Activated CD4-positive, alpha-beta T cell treated with anti-CD3 and anti-CD28 coated beads, Interleukin-2, amount 10 ng/mL, durations not matched to agents 7 days and 5 days (primary cell): Measurements from ENCODE around the gene MAN2A2. TPM values are rescaled to one million over a fixed set of nuclear protein-coding genes. Genes with fewer than 3 reads are reported as not detected.

Experiments
- CTCF ChIA-PET: fragments of 350-600 bp; sonication (Branson Sonifier 250); formaldehyde crosslinking; loops from one replicate; lab custom pipeline; 2021; ENCODE audit warnings: antibody characterized with exemption; lab: Charles Lee
- POLR2A ChIA-PET: fragments of 350-600 bp; sonication (Branson Sonifier 250); formaldehyde crosslinking; loops from one replicate; lab custom pipeline; 2021; ENCODE audit warnings: antibody characterized with exemption; lab: Charles Lee
- DNase-seq: peaks from one replicate; pipeline ENCODE4 v3.0.0-alpha.2; 2020
- H3K27ac Mint-ChIP-seq: one replicate; pipeline ENCODE4 v1.8.0; 2021; ENCODE audit warnings: mild to moderate bottlenecking, moderate library complexity, mixed read lengths
- H3K27me3 Mint-ChIP-seq: one replicate; pipeline ENCODE4 v1.8.0; 2021; ENCODE audit warnings: mixed read lengths
- H3K36me3 Mint-ChIP-seq: one replicate; pipeline ENCODE4 v1.8.0; 2021; ENCODE audit warnings: low read depth, mixed read lengths
- H3K4me1 Mint-ChIP-seq: one replicate; pipeline ENCODE4 v1.8.0; 2021; ENCODE audit warnings: mixed read lengths
- H3K4me3 Mint-ChIP-seq: one replicate; pipeline ENCODE4 v1.8.0; 2021; ENCODE audit warnings: mild to moderate bottlenecking, moderate library complexity, mixed read lengths
- H3K9me3 Mint-ChIP-seq: one replicate; pipeline ENCODE4 v1.8.0; 2021; ENCODE audit warnings: mixed read lengths
- total RNA-seq, 2 experiments: library from RNA; stranded (reverse); gene quantifications; one replicate each; pipeline ENCODE4 v1.2.3, GENCODE V29; 2021

Gene MAN2A2
- total RNA-seq, 2 experiments from 2014 or later: 77.4 to 97.4 TPM

GRCh38 chr15:90934256-90934948, 31.3 kb downstream of the MAN2A2 start:
- no peaks in the 10 kb centered on the region for H3K27me3 Mint-ChIP-seq
- DNase-seq: peak; percentile 91
- no peaks in the 10 kb centered on the region for H3K9me3 Mint-ChIP-seq
- H3K36me3 Mint-ChIP-seq: peaks cover 17% of the 10 kb centered on the region
- peak overlapping the region; percentile 82 for H3K4me3 Mint-ChIP-seq
- peaks cover 57% of the 10 kb centered on the region for H3K4me1 Mint-ChIP-seq
- ChIA-PET POLR2A (interaction anchor here (0.6 kb wide), 2 partner anchors 48 to 235 kb away, joined by 3 to 5 read pairs; no protein-coding TSS in a partner anchor), CTCF (interaction anchor here (0.7 to 9.8 kb wide), 23 partner anchors 11 to 641 kb away, joined by 3 to 140 read pairs (median 4); partner anchors contain the start of genes MAN2A2 and RCCD1)
- peak overlapping the region; percentile 96 for H3K27ac Mint-ChIP-seq

DNA sequence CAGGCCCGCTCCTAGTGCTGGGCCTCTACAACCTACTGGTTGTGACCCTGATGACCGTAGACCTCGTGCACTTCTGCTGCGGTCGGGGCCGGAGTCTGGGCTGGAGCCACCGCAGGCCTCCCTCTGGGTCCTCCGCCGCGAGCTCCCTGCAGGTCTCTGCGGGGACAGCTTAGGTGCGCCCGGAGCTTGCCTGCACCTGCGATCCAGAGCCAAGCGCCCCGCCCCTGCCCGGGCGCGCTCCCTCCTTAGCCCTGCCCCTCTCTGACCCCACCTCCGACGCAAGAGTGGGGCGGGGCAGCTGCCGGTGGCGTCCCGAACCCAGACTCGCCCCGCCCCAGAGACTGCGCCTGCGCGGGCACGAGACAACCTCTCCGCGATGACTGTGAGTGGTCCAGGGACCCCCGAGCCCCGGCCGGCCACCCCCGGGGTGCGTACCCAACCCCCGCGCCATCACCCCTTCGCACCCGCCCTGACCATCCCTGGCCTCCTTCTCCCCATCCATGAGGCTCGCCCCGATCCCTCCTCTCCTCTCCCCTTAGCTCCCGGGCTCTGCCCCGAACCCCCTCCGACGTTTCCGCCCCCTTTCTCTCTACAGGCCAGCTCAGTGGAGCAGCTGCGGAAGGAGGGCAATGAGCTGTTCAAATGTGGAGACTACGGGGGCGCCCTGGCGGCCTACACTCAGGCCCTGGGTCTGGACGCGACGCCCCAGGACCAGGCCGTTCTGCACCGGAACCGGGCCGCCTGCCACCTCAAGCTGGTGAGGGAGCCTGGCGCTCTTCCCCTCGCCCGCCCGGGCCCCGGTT, 32.0 kb downstream of the MAN2A2 start, which contains the start of gene UNC45A:
Gene UNC45A (plus strand): TSS at position 337 of the 803 bp plus-strand sequence. CDS start 40 bp downstream, at position 377.
- peaks cover 51% of the 10 kb centered on the region for H3K4me1 Mint-ChIP-seq
- H3K36me3 Mint-ChIP-seq: peaks cover 24% of the 10 kb centered on the region
- ChIA-PET POLR2A (interaction anchor here (0.6 kb wide), 2 partner anchors 47 to 235 kb away, joined by 3 to 5 read pairs; no protein-coding TSS in a partner anchor), CTCF (interaction anchor here (0.7 to 9.8 kb wide), 22 partner anchors 10 to 574 kb away, joined by 3 to 140 read pairs (median 4); partner anchors contain the start of genes MAN2A2, PRC1 and RCCD1)
- no peaks in the 10 kb centered on the region for H3K9me3 Mint-ChIP-seq
- no peaks in the 10 kb centered on the region for H3K27me3 Mint-ChIP-seq
- peak within 1 kb of the TSS; percentile 82 for H3K4me3 Mint-ChIP-seq
- H3K27ac Mint-ChIP-seq: peak within 1 kb of the TSS; percentile 96
- DNase-seq: peak; percentile 96

DNA sequence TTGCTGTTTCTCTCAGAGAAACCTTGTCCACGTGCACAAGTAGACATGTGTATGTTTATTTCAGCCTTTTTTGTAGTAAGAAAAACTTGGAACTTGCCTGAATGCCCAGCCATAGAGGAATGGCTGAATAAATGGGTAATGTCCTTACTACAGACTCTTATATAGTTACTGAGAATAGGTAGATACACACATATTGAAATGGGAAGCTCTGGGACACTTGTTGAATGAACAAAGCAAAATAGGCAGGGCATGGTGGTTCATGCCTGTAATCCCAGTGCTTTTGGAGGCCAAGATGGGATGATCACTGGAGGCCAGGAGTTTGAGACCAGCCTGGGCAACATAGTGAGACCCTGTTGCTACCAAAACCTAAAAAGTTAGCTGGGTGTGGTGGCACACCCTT, 33.7 kb downstream of the MAN2A2 start:
- Mint-ChIP-seq H3K36me3 (peaks cover 36% of the 10 kb centered on the region), H3K4me1 (peaks cover 37% of the 10 kb centered on the region), H3K4me3 (peak overlapping the region; percentile 82), H3K27ac (no peak overlapping the region), H3K27me3 (no peaks in the 10 kb centered on the region), H3K9me3 (no peaks in the 10 kb centered on the region)
- POLR2A ChIA-PET: no interaction called here
- CTCF ChIA-PET: interaction anchor here (0.6 to 9.8 kb wide), 5 partner anchors 9 to 1614 kb away, joined by 3 to 140 read pairs (median 3); partner anchors contain the start of gene RCCD1
- DNase-seq: no peak

DNA sequence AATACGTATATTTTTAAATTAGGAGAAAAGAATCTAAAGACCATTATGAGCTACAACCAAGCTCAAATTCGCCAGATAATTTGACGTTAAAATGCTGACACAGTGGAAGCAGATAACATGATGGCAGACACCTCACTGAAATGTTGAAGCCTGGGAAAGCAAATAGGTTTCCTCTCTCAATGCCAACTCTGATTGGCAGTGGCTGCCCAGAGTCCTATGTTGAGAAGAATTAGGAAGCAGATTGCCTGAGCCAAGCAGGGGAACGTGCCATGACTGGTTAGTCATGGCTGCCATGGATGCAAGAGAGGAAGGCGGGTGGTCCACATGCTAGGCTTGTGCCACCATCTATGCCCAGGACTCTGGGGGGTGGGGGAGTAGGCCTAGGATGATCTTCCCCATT, 35.2 kb downstream of the MAN2A2 start:
- Mint-ChIP-seq H3K4me1 (peaks cover 29% of the 10 kb centered on the region), H3K27ac (no peak overlapping the region), H3K27me3 (no peaks in the 10 kb centered on the region), H3K36me3 (peaks cover 43% of the 10 kb centered on the region), H3K9me3 (no peaks in the 10 kb centered on the region), H3K4me3 (no peak overlapping the region)
- CTCF ChIA-PET: interaction anchor here (1.0 to 9.8 kb wide), 2 partner anchors 18 to 39 kb away, joined by 3 to 140 read pairs; partner anchors contain the start of gene RCCD1
- POLR2A ChIA-PET: no interaction called here
- no peak for DNase-seq

GRCh38 chr15:90939756-90940155, 36.7 kb downstream of the MAN2A2 start:
- peaks cover 14% of the 10 kb centered on the region for H3K4me1 Mint-ChIP-seq
- no peaks in the 10 kb centered on the region for H3K27me3 Mint-ChIP-seq
- H3K36me3 Mint-ChIP-seq: peaks cover 51% of the 10 kb centered on the region
- no peak overlapping the region for H3K4me3 Mint-ChIP-seq
- ChIA-PET POLR2A (no interaction called here), CTCF (interaction anchor here (1.1 to 10.3 kb wide), 2 partner anchors 8 to 16 kb away, joined by 8 to 58 read pairs; partner anchors contain the start of gene RCCD1)
- H3K27ac Mint-ChIP-seq: no peak overlapping the region
- DNase-seq: no peak
- H3K9me3 Mint-ChIP-seq: no peaks in the 10 kb centered on the region

DNA sequence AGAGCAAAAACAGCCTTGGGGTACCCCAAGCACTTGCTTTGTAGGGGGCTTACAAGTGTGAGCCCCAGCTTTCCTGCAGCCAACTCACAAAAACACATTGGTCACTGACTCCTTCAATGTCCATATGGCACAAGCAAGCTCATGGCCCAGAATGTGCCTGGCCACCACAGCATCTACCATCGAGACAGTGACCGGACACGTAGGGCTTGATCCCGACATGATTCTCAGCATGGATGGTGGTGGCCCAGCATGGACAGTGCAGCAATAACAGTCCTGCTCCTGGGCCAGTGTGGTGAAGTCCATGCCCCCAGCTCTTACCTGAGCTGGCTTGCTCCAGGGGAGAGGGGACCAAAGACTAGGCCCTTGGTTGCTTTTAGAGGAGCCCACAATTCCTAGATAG, 37.9 kb downstream of the MAN2A2 start:
- CTCF ChIA-PET: interaction anchor here (10.2 to 10.3 kb wide), 2 partner anchors 7 to 15 kb away, joined by 58 to 135 read pairs; partner anchors contain the start of genes HDDC3, RCCD1 and UNC45A
- Mint-ChIP-seq H3K36me3 (peaks cover 57% of the 10 kb centered on the region), H3K4me3 (no peak overlapping the region), H3K27me3 (no peaks in the 10 kb centered on the region), H3K9me3 (no peaks in the 10 kb centered on the region), H3K27ac (no peak overlapping the region), H3K4me1 (peaks cover 10% of the 10 kb centered on the region)
- POLR2A ChIA-PET: no interaction called here
- no peak for DNase-seq

DNA sequence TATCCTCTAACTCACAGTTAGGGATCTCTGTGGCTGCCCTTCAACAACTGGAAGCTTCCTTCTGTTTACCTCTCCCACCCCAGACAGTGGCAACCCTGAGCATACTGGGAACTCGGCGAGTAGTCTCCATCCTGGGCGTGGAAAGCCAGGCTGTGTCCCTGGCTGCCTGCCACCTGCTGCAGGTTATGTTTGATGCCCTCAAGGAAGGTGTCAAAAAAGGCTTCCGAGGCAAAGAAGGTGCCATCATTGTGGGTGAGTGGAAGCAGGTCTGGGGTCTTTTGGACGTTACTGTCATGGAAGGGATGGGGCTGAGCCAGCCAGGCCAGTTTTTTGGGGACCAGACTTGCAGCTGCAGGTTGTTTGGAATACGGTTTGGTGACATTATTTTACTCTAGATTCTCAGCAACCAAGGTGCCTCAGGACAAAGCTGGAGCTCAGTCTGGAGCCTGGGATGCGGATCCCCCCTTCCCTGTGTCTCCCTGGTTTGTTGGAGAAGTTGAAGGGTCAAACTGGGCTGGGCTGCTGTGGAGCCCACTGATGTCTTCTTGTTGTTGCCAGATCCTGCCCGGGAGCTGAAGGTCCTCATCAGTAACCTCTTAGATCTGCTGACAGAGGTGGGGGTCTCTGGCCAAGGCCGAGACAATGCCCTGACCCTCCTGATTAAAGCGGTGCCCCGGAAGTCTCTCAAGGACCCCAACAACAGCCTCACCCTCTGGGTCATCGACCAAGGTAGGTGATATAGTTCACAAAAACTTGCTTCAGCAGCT, 39.4 kb downstream of the MAN2A2 start:
- H3K36me3 Mint-ChIP-seq: peaks cover 53% of the 10 kb centered on the region
- CTCF ChIA-PET: interaction anchor here (0.6 to 10.3 kb wide), 3 partner anchors 9 to 27 kb away, joined by 3 to 135 read pairs (median 58); partner anchors contain the start of genes HDDC3, RCCD1 and UNC45A
- no peak overlapping the region for H3K27ac Mint-ChIP-seq
- H3K4me1 Mint-ChIP-seq: no peaks in the 10 kb centered on the region
- no peaks in the 10 kb centered on the region for H3K9me3 Mint-ChIP-seq
- POLR2A ChIA-PET: no interaction called here
- no peak overlapping the region for H3K4me3 Mint-ChIP-seq
- no peak for DNase-seq
- H3K27me3 Mint-ChIP-seq: no peaks in the 10 kb centered on the region

DNA sequence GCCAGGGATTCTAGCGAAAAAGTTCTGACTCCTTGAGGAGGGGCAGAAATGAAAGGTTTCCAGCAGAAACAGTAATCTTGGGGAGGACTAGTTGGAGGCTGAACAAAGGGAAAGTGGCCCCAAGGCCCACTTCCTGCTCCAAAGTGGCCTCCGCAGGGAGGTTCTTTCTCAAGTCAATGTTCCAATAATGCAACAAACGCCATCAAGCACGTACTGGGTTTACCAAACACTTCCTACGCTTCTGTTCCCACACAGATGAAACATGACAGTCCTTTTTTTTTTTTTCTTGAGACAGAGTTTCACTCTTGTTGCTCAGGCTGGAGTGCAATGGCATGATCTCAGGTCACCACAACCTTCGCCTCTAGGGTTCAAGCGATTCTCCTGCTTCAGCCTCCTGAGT, 42.0 kb downstream of the MAN2A2 start:
- ChIA-PET POLR2A (interaction anchor here (0.6 kb wide), 1 partner anchor 12 kb away, joined by 3 read pairs; no protein-coding TSS in a partner anchor), CTCF (interaction anchor here (10.2 to 10.3 kb wide), 2 partner anchors 11 kb away, joined by 58 to 135 read pairs; partner anchors contain the start of genes HDDC3, RCCD1 and UNC45A)
- Mint-ChIP-seq H3K27me3 (no peaks in the 10 kb centered on the region), H3K4me3 (no peak overlapping the region), H3K36me3 (peaks cover 56% of the 10 kb centered on the region), H3K27ac (no peak overlapping the region), H3K9me3 (no peaks in the 10 kb centered on the region), H3K4me1 (no peaks in the 10 kb centered on the region)
- no peak for DNase-seq

DNA sequence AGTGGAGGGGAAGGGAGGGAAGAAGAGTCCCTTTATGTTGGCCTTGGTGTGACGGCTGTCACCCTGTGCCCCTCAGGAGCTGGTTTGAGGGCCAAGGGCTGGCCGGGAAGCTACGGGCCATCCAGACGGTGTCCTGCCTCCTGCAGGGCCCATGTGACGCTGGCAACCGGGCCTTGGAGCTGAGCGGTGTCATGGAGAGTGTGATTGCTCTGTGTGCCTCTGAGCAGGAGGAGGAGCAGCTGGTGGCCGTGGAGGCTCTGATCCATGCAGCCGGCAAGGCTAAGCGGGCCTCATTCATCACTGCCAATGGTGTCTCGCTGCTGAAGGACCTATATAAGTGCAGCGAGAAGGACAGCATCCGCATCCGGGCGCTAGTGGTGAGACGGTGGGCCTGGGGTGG, 43.4 kb downstream of the MAN2A2 start:
- H3K36me3 Mint-ChIP-seq: peaks cover 50% of the 10 kb centered on the region
- ChIA-PET CTCF (interaction anchor here (0.5 to 10.3 kb wide), 4 partner anchors 9 to 446 kb away, joined by 3 to 135 read pairs (median 30); partner anchors contain the start of genes HDDC3, RCCD1 and UNC45A), POLR2A (no interaction called here)
- H3K4me3 Mint-ChIP-seq: no peak overlapping the region
- H3K4me1 Mint-ChIP-seq: no peaks in the 10 kb centered on the region
- H3K27ac Mint-ChIP-seq: no peak overlapping the region
- no peaks in the 10 kb centered on the region for H3K27me3 Mint-ChIP-seq
- H3K9me3 Mint-ChIP-seq: no peaks in the 10 kb centered on the region
- no peak for DNase-seq

DNA sequence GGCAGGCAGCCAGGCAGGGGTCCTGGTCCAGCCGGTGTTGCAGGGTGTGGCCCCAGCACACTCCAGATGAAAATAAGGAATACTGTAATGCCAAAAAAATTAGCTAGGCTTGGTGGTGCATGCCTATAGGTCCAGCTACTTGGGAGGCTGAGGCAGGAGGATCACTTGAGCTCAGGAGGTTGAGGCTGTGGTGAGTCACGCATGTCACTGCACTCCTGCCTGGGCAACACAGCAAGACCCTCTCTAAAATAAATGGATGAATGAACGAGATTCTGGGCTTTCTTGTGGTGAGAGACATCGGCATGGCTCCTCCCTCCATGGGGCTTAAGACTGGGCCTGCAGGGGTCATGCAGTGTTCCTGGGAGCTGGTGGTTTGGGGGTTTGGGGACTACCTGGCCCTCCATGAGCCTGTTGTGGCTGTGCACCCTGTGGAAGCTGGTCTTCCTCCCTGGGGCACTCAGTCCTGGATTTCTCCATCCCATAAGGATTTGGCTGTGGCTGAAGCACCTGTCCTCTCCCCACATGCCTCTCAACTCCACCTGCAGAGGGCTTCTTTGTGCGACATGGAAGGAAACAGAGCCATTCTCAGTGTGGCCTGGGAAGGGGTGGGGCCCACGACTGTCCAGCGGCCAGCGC, 44.0 kb downstream of the MAN2A2 start:
- no peaks in the 10 kb centered on the region for H3K9me3 Mint-ChIP-seq
- peaks cover 54% of the 10 kb centered on the region for H3K36me3 Mint-ChIP-seq
- no peaks in the 10 kb centered on the region for H3K4me1 Mint-ChIP-seq
- ChIA-PET POLR2A (no interaction called here), CTCF (interaction anchor here (0.5 to 10.3 kb wide), 3 partner anchors 9 to 191 kb away, joined by 3 to 135 read pairs (median 58); partner anchors contain the start of genes HDDC3, RCCD1 and UNC45A)
- no peak overlapping the region for H3K27ac Mint-ChIP-seq
- H3K27me3 Mint-ChIP-seq: no peaks in the 10 kb centered on the region
- H3K4me3 Mint-ChIP-seq: no peak overlapping the region
- DNase-seq: no peak

DNA sequence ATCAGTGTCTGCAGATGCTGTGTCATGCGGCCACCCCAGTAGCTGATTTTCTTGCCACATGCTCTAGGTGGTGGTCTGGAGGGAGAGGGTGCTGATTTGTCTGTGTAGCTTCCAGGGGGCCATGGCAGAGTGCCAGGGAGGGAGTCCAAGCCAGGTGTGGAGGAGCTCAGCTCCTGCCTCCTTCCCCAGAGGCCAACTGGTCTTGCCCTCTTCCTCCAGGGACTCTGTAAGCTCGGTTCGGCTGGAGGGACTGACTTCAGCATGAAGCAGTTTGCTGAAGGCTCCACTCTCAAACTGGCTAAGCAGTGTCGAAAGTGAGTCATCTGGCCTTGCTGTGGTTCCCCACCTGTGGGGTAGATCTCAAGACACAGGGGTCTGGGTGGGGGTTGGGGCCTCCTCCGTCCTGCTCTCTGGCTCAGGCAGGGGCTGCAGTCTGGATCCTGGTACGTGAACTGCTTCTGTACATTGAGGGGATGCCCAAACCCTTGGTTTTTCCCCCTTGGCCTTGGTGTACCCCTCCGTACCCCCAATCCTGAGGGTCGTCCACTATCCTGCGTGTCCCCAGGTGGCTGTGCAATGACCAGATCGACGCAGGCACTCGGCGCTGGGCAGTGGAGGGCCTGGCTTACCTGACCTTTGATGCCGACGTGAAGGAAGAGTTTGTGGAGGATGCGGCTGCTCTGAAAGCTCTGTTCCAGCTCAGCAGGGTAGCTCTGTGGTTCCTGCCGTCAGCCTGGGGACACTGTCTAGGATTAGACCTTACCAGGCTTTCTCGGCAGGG, 44.7 kb downstream of the MAN2A2 start:
- Mint-ChIP-seq H3K4me1 (no peaks in the 10 kb centered on the region), H3K36me3 (peaks cover 55% of the 10 kb centered on the region), H3K4me3 (no peak overlapping the region), H3K27me3 (no peaks in the 10 kb centered on the region), H3K27ac (no peak overlapping the region), H3K9me3 (no peaks in the 10 kb centered on the region)
- ChIA-PET CTCF (interaction anchor here (10.2 to 10.3 kb wide), 2 partner anchors 8 to 14 kb away, joined by 58 to 135 read pairs; partner anchors contain the start of genes HDDC3, RCCD1 and UNC45A), POLR2A (no interaction called here)
- no peak for DNase-seq
